Left renal pelvis (tissue), 4 donors: ENCODE measurements around the gene TTLL12. TPM values are rescaled to one million over a fixed set of nuclear protein-coding genes. Genes with fewer than 3 reads are reported as not detected.

ENCODE experiments used
- DNase-seq, 4 donors: peaks; one replicate each; pipeline ENCODE4 v3.0.0-alpha.2; 2013; ENCODE audit warnings: low read depth in 4 of 4, low spot score in 3 of 4
- polyA plus RNA-seq, 4 donors: library from polyadenylated mRNA; unstranded; fragments of 120-200 nt; gene quantifications; one replicate each; pipeline ENCODE4 v1.2.1, GENCODE V29; 2013; ENCODE audit not compliant: insufficient read length in 4 of 4

TTLL12 gene
- polyA plus RNA-seq, 4 donors, result 21.0 to 31.3 (median 24.6) TPM

DNA sequence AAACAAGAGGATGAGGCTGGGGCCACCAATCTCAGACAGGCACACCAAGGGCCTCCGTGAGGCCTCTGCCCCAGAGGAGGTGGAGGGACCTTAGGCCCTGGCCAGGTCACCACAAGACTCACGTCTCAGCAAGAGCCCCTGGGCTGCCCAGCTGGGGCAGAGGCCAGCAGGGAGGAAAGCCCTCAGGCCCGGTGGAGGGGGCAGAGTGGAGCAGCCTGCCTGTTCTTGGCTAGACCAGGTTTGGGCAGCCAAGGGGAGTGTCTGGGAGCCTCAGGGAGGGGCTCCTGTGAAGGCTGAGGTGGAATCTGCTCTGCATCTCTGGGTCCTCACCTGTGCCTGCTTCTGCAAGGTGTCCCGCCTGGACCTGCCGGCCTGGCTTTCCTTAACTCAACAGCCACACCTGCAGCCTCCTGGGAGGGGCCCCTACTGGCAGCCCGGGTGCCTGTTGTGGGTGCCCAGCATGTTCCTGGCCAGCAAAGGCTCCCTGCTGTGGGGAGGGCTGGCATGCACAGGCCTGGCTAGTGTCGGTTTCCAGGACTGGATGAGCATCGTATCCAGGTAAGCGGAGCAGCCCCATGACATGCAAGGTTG lies 11.9 kb downstream of the TTLL12 start:
- no peak for DNase-seq

DNA sequence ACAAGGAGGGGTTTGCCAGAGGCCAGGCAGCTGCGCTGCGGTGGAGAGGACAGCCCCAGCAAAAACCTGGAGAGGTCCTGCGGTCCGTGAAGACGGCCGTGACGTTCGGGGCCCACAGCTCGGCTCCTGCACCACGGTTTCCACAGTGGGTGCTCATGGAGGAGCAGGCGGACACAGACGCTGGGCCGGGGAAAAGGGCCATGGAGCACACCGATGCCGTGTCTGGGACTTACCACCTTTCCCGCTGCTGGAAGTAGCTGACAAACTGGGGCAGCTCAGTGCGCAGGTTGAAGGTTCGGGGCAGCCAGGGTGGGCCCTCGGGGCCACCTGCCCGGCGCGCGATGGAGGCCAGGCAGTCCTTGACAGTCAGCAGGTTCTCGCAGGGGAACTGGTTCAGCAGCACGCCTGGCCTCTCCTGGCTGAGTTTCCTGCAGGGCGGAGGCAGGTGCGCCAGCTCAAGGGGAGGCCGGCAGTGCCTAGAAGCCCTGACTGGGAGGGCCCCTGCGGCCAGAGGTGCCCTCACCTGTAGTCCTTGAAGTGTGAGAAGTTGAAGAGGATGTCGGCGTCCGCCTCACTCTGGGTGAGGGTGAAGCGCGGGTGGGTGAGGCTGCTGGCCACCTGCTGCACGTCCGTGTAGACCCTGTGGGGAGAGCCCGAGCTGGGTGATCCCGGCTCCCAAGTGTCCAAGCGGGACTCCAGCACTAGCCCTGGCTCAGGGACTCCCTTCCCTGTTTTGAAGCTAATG lies 12.8 kb downstream of the TTLL12 start:
- no peak for DNase-seq

DNA sequence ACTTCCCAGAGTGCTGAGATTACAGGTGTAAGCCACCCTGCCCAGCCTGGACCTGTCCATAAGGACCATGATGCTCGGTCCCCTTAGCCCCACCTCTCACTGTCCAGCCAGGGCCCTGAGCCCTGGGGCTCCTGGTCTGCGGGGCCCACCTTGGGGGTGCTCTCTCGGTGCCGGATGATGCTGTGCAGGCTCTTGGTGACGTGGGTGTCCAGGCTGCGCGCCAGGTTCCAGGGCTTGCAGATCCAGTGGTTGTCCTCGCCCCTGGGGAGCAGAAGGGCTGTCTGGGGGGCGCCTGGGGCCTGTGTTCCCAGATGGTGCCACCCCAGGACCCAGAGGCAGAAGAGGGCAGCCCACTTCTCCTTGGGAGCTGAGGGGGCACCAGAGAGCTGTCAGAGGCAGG lies 13.4 kb downstream of the TTLL12 start:
- no peak for DNase-seq

DNA sequence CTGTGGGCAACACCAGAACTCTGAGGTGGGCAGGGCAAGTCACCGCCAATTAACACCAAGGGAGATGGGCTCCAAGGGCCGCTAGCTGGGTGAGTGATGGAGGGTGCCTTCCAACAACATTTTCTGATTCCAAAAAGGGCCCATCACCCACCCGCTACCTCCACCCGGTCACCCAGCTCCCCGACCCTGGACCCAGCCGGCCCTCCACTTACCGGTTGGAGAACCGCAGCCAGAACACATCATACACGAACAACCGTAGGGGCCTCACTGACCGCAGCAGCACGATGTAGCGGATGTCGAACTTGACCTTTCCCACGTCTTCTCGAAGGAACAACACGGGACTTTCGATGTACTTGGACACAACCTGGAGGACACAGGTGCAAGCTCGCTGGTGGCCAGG lies 14.7 kb downstream of the TTLL12 start:
- no peak for DNase-seq

DNA sequence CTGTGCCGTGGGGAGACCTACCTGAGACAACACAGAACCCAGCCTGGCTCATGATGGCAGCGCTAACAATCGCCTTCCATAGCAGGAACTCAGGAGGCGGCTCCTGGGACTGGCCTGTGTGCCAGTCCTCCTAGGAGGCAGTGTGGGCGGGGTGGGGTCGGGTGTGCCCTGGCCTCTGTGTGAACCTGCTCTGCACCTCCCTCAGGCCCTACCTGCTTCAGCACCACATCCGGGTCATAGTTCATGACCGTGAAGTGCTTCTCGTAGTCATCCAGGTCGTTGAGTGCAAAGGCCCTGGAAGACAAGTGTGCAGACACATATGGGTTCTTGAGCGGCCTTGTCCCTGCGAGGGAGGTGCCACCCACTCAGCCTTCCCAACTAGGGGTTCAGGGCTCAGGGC lies 15.3 kb downstream of the TTLL12 start:
- DNase-seq, result no peak

DNA sequence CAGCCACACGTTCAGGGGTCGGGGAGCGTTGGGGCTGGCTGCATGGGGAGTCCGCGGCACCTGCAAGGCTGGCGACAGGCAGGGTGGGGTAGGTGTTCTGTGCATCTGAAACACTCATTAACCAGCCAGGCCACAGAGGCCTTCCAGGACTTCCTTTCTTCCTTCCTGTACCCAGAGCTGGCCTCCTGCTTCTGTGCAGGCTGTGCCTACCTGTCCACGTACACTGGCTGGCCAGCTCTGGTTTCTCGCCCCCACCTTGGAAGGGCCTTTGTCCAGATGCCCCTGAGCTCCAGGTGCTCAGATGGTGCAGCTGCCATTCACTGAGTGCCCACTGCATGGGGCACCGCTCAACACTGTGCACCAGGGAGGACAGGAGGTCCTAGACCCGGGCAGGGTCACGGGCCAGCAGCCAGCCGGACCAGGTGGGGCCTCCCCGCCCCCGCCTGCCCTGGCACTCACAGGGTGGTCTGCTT lies 15.9 kb downstream of the TTLL12 start:
- DNase-seq, result no peak

DNA sequence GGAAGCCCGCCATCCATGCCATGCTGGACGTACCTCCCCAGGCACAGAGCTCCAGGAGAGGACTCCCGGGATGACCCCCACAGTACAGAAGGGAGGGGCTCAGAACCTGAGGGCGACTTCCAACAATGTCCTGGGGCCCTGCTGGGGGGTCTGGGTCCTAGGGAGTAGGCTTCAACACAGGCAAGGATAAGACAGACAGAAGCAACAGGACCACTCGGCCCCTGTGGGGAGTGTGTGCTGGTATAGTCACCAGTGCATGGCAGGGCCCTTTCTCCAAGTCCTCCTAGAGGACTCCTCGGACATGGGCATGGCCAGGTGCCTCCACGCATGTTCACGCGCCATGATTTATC lies 16.8 kb downstream of the TTLL12 start:
- DNase-seq, result no peak

DNA sequence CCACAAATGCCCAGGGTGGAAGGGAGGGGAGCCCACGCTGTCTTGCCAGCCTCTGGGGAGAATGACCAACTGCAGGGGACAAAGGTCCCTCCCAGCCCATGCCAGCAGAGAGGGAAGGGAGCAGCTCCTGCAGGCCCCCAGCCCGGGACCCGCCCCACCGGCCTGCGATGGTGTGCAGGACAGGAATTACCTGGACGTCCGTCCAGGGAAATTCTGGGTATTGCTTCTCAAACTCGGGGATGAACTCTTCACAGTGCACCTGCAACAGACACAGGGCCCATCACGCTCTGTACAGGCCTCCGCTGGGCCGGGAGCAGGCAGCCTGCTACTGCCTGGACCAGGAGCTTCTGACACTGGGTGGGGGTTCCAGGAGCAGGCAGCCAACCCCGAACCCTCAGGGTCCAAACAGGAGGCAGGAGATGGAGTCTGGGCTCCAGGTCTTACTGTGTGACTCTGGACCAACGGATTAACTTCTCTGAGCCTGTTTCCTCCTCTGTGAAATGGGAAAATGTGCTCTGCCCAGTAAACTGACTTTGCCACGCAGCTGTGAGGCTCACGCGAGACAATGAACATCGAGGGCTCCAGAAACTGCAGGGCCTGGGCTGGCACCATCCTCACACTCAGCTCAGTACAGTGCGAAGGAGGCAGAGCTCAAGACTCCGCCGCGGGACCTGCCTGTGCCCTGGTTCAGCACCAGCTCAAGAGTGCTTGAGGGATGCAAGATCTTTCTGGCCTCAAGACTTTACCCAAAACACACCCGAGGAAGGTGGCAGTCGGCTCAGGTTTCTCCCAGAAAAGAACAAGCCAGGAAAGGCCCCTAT lies 17.4 kb downstream of the TTLL12 start:
- DNase-seq, result no peak

DNA sequence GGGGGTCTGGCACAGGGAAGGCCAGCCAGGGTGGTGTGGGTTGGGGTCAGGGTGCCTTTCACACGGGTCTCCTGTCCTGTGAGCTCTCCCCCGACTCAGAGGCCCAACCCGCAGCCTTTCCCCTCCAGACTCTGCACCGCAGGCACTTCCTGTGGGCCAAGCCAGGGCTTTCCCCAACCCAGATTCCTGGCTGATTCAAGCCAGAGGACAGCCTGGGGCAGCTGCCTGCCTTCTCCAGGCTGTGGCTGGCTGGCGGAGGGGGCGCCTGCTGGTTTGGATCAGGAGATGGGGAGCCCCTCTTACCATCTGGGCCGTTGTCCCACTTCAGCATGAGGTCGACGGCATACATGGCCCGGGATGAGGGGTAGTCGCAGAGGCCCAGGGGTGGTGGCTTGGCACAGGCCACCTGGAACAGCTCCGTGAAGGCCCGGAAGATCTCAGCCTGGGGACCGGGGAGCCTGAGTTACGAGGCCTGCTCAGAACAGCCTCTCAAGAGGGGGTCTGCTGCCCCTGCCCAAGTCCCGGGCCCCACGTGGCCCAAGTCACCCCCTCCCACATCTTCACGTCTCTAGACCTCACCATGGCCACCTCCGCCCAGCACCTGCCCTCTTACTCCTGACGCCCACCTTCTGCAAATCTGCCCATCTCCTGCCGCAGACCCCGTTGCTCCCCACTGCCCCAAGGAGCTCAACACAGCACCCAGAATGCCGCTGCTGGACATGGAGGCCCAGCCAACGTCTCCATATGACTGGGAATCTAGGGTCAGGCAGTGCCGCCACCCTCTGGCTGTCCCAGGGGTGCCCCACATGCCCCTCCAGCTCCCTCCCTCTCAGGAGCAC lies 18.2 kb downstream of the TTLL12 start:
- no peak for DNase-seq

DNA sequence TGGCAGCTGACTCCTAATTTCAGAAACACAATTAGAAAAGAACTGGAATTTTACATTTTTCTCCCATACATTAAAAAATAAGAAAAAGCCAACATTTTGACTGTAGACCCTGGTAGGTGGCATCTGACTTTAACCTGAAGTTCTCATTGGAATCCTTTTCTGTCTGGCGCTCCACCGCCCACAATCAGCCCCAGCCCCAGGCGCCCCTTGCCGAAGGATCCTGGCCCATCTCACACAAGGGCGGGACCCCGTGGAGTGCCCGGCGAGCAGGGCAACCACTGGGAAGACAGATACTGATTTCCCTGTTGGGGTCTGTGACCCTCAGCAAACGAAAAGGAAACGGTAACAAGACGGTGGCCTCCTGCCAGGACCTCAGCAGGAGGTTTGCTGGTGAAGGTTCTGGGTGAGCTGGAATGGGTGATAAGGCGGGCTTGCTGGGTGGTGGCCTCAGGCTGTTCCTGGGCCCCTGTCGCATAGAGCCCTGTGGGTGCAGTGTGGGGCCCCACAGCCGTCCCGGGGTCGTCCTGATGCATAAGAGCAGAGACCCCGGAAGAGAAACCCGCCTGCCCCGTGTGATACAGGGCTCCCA lies 19.8 kb downstream of the TTLL12 start:
- DNase-seq, result no peak

DNA sequence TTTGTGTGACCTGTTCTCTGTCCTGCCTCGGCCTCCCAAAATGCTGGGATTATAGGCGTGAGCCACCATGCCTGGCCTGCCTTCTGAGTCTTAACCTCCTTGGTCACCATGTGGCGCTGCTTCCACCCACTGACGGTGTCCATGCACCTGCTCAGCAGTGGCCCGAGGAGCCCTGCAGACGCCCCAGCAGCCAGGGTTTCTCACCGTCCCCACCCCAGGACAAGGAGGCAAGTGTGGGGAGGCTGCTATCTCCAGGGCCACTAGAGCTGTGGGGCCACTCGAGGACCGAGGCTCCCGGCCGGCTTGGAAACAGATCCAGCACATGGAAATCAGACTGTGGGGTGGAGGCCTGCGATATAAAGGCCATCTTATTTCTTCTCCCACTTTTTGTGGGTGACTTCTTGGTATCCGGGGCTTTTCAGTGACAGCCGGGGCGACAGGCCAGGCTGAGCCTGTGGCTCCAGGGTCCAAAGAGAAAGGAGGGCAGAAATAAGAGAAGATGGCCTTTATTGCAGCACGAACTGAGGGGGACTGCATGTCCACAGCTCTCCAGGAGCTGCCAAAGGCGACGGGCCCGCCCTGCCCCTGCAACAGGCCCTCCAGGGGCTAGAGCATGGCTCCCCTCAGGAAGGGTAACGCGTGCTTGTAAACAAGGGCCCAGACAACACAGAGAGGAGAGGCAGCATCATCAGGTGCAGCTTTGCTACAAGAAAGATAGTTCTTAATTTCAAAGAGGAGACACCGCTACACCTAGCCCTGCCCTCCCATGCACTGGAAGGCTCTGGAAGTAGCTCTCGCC lies 20.6 kb downstream of the TTLL12 start:
- no peak for DNase-seq

DNA sequence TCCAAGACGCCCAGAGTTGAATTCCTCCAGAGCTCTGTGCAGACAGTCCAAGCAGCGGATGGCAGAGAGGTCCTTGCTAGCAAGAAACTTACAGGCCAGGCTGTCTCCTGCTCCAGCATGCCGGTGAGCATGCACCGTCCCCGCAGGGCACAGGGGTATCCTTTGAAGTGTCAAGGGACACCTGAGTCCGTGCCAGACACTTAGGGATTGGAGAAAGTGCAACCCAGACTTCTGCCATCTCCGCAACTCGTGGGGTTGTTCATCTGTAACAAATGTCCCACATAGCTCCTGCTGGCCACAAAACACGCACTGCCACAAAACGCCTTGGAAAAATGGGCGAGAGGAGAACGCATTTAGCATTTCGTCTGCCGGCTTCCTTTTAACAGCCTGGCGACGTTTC lies 22.3 kb downstream of the TTLL12 start:
- no peak for DNase-seq

DNA sequence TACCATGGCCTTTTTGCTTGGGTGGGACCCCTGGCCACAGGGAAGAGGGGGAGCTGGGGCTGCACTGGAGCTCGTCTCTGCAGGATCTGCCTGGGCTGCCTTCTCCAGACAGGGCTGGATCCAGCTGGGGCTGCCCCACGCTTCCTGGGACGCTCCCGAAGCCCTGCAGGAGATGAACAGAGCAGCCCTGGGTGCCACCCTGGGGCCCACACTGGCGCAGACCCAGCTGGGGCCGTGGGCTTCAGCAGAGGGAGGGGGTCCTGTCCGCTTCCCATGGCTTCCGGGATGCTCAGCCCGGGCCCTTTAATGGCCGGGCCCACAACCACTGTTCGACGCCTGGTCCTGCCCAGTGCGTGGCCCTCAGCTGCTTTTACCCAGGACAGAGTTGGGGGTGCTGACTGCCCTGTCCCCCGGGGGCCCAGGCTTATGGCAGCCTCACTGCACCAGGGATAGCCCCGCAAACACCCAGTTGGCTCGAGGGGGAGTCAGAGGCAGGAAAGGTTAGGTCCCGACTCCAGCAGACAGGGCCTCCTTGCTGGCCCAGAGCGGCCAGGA lies 23.6 kb downstream of the TTLL12 start:
- DNase-seq, result no peak

DNA sequence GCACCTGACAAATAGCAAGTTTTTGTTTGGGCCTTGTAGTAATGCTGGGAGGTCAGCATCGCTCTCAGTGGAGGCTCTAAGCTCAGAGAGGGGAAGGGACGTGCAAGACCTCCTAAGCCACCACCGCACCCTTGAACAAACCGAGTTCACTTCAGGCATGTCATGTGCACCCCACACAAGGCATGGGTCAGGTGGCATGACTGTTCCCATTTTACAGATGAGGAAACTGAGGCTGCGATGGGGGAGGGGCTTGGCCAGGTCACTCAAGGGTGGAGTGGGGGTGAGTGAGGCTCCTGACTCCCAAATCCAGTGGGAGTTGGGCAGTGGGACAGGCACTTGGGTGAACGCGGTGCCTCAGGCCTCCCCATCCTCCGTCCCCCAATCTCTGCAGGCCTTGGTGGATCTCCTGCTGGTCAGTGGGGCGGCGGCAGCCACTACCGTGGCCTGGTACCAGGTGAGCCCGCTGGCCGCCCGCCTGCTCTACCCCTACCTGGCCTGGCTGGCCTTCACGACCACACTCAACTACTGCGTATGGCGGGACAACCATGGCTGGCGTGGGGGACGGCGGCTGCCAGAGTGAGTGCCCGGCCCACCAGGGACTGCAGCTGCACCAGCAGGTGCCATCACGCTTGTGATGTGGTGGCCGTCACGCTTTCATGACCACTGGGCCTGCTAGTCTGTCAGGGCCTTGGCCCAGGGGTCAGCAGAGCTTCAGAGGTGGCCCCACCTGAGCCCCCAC lies 24.4 kb downstream of the TTLL12 start:
- no peak for DNase-seq

DNA sequence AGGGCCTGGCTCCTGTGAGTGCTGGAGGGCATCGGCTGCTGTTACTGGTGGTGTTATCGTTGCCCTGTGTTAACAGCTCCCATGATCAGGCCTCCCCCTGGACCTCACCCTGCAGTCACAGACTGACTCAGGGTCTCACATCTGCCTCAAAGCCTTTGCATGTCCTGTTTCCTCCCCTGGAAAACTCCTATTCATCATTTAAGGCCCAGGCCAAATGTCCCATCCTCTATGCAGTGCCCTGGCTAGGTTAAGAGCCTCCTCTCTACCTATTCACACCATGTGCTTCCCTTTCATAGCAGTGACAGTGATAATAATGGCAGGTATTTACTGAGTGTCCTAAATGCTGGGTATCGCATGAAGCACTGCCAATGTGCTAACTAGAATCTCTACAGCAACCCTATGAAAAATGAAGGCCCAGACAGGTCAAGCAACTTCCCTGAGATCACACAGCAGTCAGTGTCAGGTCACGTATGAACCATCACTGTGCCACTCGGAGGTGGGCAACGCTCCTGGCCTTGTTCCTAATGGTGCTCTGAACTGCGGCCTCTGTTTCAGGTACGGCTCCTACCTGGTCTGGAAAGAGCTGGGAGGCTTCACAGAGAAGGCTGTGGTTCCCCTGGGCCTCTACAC lies 26.3 kb downstream of the TTLL12 start:
- no peak for DNase-seq

DNA sequence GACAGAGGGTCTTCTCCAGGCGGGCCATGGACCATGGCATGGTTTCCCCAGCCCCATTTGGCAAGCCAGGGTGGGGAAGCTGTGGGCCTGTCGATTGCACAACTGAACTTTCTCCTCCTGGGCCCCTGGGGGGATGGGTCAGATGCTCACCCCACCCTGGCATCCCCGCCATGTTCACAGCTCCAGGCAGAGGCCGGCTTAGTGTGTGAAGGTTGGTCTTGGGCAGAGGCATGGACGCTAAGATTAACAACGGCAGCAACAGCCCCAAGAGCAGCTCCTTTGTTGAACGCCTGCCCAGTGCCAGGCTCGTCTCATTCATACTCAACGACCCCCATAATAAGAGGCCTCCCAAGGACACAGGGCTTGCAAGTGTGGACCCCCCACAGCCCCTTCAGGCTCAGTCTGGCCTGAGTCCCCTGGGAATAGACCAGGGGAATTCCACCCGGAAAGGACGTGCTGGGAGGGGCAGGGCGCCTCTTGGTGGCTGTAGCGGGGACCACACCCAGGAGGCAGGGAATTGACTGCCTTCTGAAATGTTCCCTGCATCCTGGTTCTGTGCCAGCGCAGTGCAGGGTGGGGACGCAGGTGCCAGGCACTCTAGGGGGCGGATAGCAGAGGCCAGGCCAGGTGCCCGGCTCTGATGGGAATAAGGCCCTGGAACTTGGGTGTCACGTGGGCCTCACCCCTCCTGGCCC lies 27.3 kb downstream of the TTLL12 start:
- DNase-seq, result no peak

DNA sequence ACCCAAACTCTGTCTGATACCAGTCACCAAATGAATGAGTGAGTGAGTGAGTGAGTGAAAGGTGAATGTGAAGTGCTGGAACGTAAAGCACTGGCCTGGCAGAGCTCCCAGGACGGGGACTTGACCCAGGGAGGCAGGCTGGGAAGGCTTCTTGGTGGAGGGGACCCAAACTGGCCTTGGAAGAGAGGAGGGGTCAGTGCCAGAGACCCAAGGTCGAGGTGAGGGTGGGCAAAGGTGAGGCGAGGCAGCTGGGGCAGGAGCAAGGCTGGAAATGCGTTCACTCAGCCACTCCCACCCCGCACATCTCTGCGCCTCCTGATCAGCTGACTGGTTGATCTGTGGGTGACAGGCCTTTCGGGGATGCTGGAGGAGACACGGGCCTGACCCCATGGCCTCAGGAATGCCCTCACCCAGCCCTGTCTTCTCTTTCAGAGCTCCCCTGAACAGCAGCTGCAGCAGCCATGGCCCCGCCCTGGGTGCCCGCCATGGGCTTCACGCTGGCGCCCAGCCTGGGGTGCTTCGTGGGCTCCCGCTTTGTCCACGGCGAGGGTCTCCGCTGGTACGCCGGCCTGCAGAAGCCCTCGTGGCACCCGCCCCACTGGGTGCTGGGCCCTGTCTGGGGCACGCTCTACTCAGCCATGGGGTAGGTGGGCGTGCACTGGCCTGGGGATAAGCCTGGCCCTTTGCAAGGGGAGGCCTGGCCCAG lies 28.0 kb downstream of the TTLL12 start:
- DNase-seq, result no peak
